Tibial nerve (tissue), 4 donors: ENCODE measurements around the gene CAMKK1.

Source experiments
- EP300 ChIP-seq, 2 donors: sonication (generic); formaldehyde crosslinking; IDR thresholded peaks; one replicate each; pipeline ENCODE4 v1.6.1; 2017; ENCODE audit warnings: antibody characterized with exemption in 2 of 2, mild to moderate bottlenecking in 1 of 2
- POLR2A ChIP-seq, 2 donors: fragments of 450-650 bp; IDR thresholded peaks; one replicate each; pipeline ENCODE4 v1.6.1; 2017; ENCODE audit warnings: antibody characterized with exemption in 2 of 2, mild to moderate bottlenecking in 2 of 2, moderate library complexity in 2 of 2
- TF ChIP-seq, protein P1 (sequence below), 5 experiments: fragments of 200-600 bp in 3 of 5; fragments of 450-650 bp in 2 of 5; sonication (generic) in 3 of 5; IDR thresholded peaks; one replicate each; pipeline ENCODE4 v1.5.1; 2016 to 2019; ENCODE audit warnings: antibody characterized with exemption in 5 of 5, mild to moderate bottlenecking in 3 of 5, moderate library complexity in 2 of 5

DNA sequence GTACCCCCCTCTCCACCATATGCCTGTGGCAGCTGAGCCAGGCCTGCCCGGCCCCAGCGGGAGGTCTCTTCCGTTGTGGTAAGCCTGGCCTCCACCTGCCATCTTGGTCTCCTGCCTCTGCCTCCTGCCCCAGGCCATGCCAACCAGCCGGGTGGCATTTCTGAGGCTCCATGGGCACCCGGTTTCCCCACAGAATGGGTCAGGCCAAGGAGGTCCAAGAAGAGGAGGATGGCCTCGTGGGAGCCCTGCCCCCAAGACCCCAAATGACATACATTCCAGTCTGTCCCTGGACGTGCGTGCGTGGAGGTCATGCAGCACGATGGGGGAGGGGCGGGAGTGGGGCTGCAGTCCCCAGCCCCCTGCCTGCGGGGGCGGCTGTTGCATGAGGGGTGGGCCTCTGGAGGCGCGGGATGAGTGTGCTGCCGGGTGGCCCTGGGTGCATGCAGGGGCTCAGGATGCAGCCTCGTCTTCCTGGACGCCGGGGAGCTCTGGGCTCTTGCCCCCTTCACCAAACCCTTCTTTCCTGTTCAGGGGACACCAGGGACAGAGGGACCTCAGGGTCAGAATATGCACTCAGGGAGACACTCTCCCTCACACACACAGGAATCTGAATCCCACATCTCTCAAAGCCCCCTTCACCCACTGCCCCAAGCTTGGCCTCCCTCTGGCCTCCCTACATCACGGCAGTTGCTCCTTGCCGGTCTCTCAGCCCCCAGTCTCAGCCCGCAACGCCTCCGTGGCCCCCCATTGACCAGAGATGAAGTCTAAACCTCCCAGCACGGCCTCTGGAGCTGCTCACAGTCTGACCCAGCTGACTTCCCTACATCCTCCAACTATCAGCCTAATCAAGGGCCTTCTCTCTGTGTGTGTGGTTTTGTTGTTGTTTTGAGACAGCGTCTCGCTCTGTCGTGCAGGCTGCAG is 30.8 kb downstream of the CAMKK1 start:
- TF ChIP-seq EP300 (IDR thresholded peaks at IDR 0.05) (no peak), POLR2A (IDR thresholded peaks at IDR 0.05) (no peak)
- TF ChIP-seq, protein P1, sequence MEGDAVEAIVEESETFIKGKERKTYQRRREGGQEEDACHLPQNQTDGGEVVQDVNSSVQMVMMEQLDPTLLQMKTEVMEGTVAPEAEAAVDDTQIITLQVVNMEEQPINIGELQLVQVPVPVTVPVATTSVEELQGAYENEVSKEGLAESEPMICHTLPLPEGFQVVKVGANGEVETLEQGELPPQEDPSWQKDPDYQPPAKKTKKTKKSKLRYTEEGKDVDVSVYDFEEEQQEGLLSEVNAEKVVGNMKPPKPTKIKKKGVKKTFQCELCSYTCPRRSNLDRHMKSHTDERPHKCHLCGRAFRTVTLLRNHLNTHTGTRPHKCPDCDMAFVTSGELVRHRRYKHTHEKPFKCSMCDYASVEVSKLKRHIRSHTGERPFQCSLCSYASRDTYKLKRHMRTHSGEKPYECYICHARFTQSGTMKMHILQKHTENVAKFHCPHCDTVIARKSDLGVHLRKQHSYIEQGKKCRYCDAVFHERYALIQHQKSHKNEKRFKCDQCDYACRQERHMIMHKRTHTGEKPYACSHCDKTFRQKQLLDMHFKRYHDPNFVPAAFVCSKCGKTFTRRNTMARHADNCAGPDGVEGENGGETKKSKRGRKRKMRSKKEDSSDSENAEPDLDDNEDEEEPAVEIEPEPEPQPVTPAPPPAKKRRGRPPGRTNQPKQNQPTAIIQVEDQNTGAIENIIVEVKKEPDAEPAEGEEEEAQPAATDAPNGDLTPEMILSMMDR (IDR thresholded peaks at IDR 0.05), result no peak
